NCI-H2107 (cell line): Measurements from ENCODE around the gene RAD18.

Experiments
- DNase-seq: peaks from one replicate; lab custom pipeline; 2025; lab: John Stamatoyannopoulos, UW

RAD18 gene

DNA sequence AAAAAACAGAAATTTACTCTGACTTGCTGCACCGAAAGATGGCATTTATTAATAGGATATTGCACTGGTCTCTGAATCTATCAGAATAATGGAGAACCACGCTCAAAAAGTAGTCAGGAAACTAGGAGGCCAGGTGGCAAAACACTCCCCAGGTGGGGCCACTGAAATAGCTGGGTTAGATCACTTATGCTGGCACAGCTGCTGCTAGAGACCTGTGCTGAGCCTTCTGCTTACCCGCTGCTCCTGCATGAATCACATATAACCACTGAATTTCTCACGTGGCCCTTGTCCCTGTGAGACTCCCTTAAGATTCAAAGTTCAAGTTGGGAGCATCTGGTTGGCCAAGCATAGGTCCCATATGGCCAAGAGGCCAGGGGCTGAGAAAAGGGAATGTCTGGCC, 127.9 kb downstream of the RAD18 start:
- no peak for DNase-seq

DNA sequence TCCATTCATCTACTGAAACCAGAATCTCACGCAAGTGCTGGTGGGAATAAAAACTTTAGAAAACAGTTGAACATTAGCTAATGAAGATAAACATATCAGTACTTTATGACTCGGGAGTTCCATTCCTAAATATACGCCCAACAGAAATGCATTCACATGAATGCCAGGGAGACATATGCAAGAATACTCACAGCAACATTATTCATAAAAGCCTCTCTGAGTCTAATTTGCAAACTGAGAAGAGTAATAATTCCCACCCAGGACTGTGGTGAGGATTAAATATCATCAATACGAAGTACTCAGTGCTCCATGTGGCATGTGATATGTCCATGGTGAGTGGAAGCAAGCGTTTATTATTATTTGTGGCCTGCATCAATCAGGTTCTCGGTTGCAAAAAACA, 128.3 kb downstream of the RAD18 start:
- no peak for DNase-seq

DNA sequence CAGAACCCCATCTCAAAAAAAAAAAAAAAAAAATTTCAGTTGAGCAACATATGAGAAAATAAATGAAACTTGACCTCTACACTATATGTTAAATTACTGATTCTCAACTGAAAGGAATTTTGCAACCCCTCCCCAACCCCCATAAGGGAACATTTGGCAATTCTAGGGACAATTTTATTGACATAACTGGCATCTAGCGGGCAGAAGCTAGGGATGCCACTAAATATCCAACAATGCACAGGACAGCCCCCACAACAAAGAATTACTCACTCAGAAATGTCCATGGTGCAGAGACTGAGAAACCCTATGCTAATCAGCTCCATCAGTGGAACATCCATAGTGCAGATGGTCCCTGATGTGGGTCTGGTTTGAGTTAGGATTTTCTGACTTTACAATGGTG, 135.6 kb downstream of the RAD18 start:
- DNase-seq = no peak
